Peyer's patch (tissue), 4 donors: Measurements from ENCODE around the gene EIF4A3. TPM values are rescaled to one million over a fixed set of nuclear protein-coding genes. Genes with fewer than 3 reads are reported as not detected.

Source experiments
- DNase-seq, 3 donors: peaks; one replicate each; pipeline ENCODE4 v3.0.0-alpha.2; 2017 to 2019
- H3K27ac ChIP-seq, 4 donors: fragments of 200-600 bp; sonication (generic); one replicate each; pipeline ENCODE4 v1.5.1; 2016 to 2019
- H3K27me3 ChIP-seq, 2 donors: fragments of 200-600 bp; sonication (generic); one replicate each; pipeline ENCODE4 v1.5.1; 2019
- H3K36me3 ChIP-seq, 3 donors: fragments of 200-600 bp; sonication (generic); one replicate each; pipeline ENCODE4 v1.5.1; 2016 to 2019
- H3K4me1 ChIP-seq, 4 donors: fragments of 200-600 bp; sonication (generic); one replicate each; pipeline ENCODE4 v1.5.1; 2016 to 2019
- H3K4me3 ChIP-seq, 4 donors: fragments of 200-600 bp; sonication (generic); 1 replicate in 3 of 4; 2 replicates in 1 of 4; pipeline ENCODE4 v1.5.1; 2016 to 2019; ENCODE audit warnings: mild to moderate bottlenecking in 1 of 4
- H3K9me3 ChIP-seq, 4 donors: fragments of 200-600 bp; sonication (generic); one replicate each; pipeline ENCODE4 v1.5.1; 2016 to 2019; ENCODE audit warnings: mild to moderate bottlenecking in 1 of 4
- POLR2A ChIP-seq, 2 donors: fragments of 450-650 bp; IDR thresholded peaks; one replicate each; pipeline ENCODE4 v1.5.1; 2017; ENCODE audit warnings: antibody characterized with exemption in 2 of 2, mild to moderate bottlenecking in 2 of 2, moderate library complexity in 2 of 2
- total RNA-seq, 4 donors: library from RNA; depleted of rRNA; stranded (reverse); fragments of >200 nt; gene quantifications; one replicate each; pipeline ENCODE4 v1.1.0, GENCODE V29; 2016
- TF ChIP-seq, protein P1 (sequence below), 6 experiments: fragments of 450-650 bp in 4 of 6; fragments of 200-600 bp in 2 of 6; sonication (generic) in 1 of 6; IDR thresholded peaks; one replicate each; pipeline ENCODE4 v1.5.1; 2017 to 2019; ENCODE audit warnings: antibody characterized with exemption in 6 of 6, mild to moderate bottlenecking in 3 of 6, moderate library complexity in 1 of 6

The EIF4A3 gene
- total RNA-seq, 4 donors from 2014 or later, result 29.0 to 66.8 (median 46.1) TPM

GRCh38 chr17:80130992-80131391 is 15.9 kb downstream of the EIF4A3 start:
- Histone ChIP-seq H3K27ac (no peak overlapping the region), H3K9me3 (no peaks in the 10 kb centered on the region), H3K36me3 (peaks cover 0 to 33% (median 0%) of the 10 kb centered on the region in 3 donors), H3K27me3 (no peaks in the 10 kb centered on the region), H3K4me3 (no peak overlapping the region), H3K4me1 (no peaks in the 10 kb centered on the region)
- DNase-seq, result no peak
- no peak for TF ChIP-seq POLR2A (IDR thresholded peaks at IDR 0.05)

DNA sequence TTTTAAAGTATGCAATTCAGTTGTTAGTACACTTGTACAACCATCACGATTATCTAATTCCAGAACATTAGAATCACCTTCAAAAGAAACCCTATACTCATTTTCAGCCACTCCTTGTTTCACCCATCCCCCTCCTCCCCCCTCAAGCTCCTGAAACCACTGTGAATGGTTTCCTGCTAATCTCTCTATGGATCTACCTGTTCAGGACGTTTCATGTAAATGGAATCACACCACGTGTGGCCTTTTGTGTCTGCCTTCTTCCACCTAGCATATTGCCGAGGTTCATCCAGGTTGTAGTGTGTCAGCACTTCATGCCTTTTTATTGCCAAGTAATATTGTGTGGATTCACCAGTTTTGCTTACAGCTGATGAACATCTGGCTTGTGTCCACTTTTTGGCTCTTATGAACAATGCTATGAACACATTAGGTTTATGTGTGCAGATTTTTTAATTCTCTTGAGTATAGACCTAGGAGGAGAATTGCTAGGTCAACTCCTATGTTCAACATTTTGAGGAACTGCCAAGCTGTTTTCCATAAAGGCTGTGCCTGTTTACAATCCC is 17.8 kb downstream of the EIF4A3 start:
- H3K36me3 ChIP-seq, result peaks cover 0 to 14% (median 0%) of the 10 kb centered on the region in 3 donors
- no peak overlapping the region for H3K4me3 ChIP-seq
- H3K4me1 ChIP-seq, result no peaks in the 10 kb centered on the region
- DNase-seq, result no peak
- H3K27ac ChIP-seq, result no peak overlapping the region
- H3K9me3 ChIP-seq, result no peaks in the 10 kb centered on the region
- TF ChIP-seq, protein P1, sequence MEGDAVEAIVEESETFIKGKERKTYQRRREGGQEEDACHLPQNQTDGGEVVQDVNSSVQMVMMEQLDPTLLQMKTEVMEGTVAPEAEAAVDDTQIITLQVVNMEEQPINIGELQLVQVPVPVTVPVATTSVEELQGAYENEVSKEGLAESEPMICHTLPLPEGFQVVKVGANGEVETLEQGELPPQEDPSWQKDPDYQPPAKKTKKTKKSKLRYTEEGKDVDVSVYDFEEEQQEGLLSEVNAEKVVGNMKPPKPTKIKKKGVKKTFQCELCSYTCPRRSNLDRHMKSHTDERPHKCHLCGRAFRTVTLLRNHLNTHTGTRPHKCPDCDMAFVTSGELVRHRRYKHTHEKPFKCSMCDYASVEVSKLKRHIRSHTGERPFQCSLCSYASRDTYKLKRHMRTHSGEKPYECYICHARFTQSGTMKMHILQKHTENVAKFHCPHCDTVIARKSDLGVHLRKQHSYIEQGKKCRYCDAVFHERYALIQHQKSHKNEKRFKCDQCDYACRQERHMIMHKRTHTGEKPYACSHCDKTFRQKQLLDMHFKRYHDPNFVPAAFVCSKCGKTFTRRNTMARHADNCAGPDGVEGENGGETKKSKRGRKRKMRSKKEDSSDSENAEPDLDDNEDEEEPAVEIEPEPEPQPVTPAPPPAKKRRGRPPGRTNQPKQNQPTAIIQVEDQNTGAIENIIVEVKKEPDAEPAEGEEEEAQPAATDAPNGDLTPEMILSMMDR (IDR thresholded peaks at IDR 0.05), result no peak
- no peak for TF ChIP-seq POLR2A (IDR thresholded peaks at IDR 0.05)
- no peaks in the 10 kb centered on the region for H3K27me3 ChIP-seq

GRCh38 chr17:80126449-80126715 is 20.5 kb downstream of the EIF4A3 start:
- Histone ChIP-seq H3K27me3 (no peaks in the 10 kb centered on the region), H3K36me3 (no peaks in the 10 kb centered on the region), H3K4me3 (no peak overlapping the region), H3K9me3 (no peaks in the 10 kb centered on the region), H3K27ac (no peak overlapping the region), H3K4me1 (no peaks in the 10 kb centered on the region)
- DNase-seq, result no peak
- no peak for TF ChIP-seq POLR2A (IDR thresholded peaks at IDR 0.05)
- TF ChIP-seq, protein P1 (IDR thresholded peaks at IDR 0.05), result no peak

GRCh38 chr17:80125656-80126448 is 21.1 kb downstream of the EIF4A3 start:
- TF ChIP-seq POLR2A (IDR thresholded peaks at IDR 0.05), result no peak
- TF ChIP-seq, protein P1 (IDR thresholded peaks at IDR 0.05), result no peak
- DNase-seq, result no peak
- no peak overlapping the region for H3K27ac ChIP-seq

GRCh38 chr17:80124351-80124981 is 22.5 kb downstream of the EIF4A3 start:
- DNase-seq, result peak in 1 of 3 donors; percentile 41
- H3K4me1 ChIP-seq, result no peaks in the 10 kb centered on the region
- H3K27ac ChIP-seq, result no peak overlapping the region
- H3K4me3 ChIP-seq, result no peak overlapping the region
- no peaks in the 10 kb centered on the region for H3K36me3 ChIP-seq
- no peaks in the 10 kb centered on the region for H3K9me3 ChIP-seq
- H3K27me3 ChIP-seq, result no peaks in the 10 kb centered on the region
- no peak for TF ChIP-seq POLR2A (IDR thresholded peaks at IDR 0.05)
- TF ChIP-seq, protein P1 (IDR thresholded peaks at IDR 0.05), result peak in 4 of 6 experiments; percentile 9 to 40 (median 32)

More at GRCh38 chr17:80125656-80126448, 21.1 kb downstream of the EIF4A3 start:
- Histone ChIP-seq H3K4me3 (no peak overlapping the region), H3K4me1 (no peaks in the 10 kb centered on the region), H3K27me3 (no peaks in the 10 kb centered on the region), H3K36me3 (no peaks in the 10 kb centered on the region), H3K9me3 (no peaks in the 10 kb centered on the region)

GRCh38 chr17:80123791-80124190 is 23.1 kb downstream of the EIF4A3 start:
- no peak for DNase-seq
- no peak overlapping the region for H3K4me3 ChIP-seq
- no peaks in the 10 kb centered on the region for H3K36me3 ChIP-seq
- H3K27ac ChIP-seq, result no peak overlapping the region
- no peaks in the 10 kb centered on the region for H3K27me3 ChIP-seq
- TF ChIP-seq, protein P1 (IDR thresholded peaks at IDR 0.05), result no peak
- no peak for TF ChIP-seq POLR2A (IDR thresholded peaks at IDR 0.05)
- H3K4me1 ChIP-seq, result no peaks in the 10 kb centered on the region
- no peaks in the 10 kb centered on the region for H3K9me3 ChIP-seq
